HEK293 (cell line): ENCODE measurements around the gene MINDY1.

ENCODE experiments used
- CTCF ChIA-PET: fragments of 350-600 bp; formaldehyde crosslinking; extraction: SDS; loops from one replicate; lab custom pipeline; 2021; ENCODE audit warnings: antibody characterized with exemption; lab: Yijun Ruan, JAX
- POLR2A ChIA-PET: fragments of 300-600 bp; formaldehyde crosslinking; extraction: SDS; loops from one replicate; lab custom pipeline; 2020; ENCODE audit warnings: antibody characterized with exemption, inconsistent platforms; lab: Yijun Ruan, JAX
- H3K27ac ChIP-seq: fragments of 200-500 bp; sonication (Bioruptor generic); 2 replicates; pipeline ENCODE4 v1.5.1; 2014; ENCODE audit warnings: low read depth, low read length, control low read depth, inconsistent platforms; ENCODE audit errors: extremely low read depth
- H3K36me3 ChIP-seq, 2 experiments: fragments of 200-500 bp in 1 of 2; sonication (Bioruptor generic) in 1 of 2; 1 replicate in 1 of 2; 2 replicates in 1 of 2; pipeline ENCODE4 v1.5.1; 2014 to 2017; ENCODE audit warnings: inconsistent platforms in 2 of 2, low read length in 2 of 2; ENCODE audit not compliant: control insufficient read depth in 2 of 2, insufficient read depth in 1 of 2
- H3K4me1 ChIP-seq: fragments of 200-500 bp; sonication (Bioruptor generic); 2 replicates; pipeline ENCODE4 v1.5.1; 2014; ENCODE audit warnings: mild to moderate bottlenecking, low read length, inconsistent platforms; ENCODE audit not compliant: control insufficient read depth, insufficient read depth
- H3K4me3 ChIP-seq: 2 replicates; pipeline ENCODE4 v1.5.1; 2011; ENCODE audit warnings: low read depth, mild to moderate bottlenecking, control low read depth, low read length, moderate library complexity
- H3K9me3 ChIP-seq: fragments of 200-500 bp; sonication (Bioruptor generic); 2 replicates; pipeline ENCODE4 v1.5.1; 2014; ENCODE audit warnings: low read depth, low read length, inconsistent platforms; ENCODE audit not compliant: control insufficient read depth, insufficient read depth
- HOXA7 ChIP-seq: sonication (generic); formaldehyde crosslinking; IDR thresholded peaks from 2 replicates; pipeline ENCODE4 v1.8.1; 2022; ENCODE audit warnings: missing genetic modification reagents, borderline replicate concordance
- KLF9 ChIP-seq: fragments of 450-650 bp; formaldehyde crosslinking; IDR thresholded peaks from 2 replicates; pipeline ENCODE4 v1.5.1; 2016; ENCODE audit warnings: missing biosample characterization, missing genetic modification characterization, low read depth
- OSR2 ChIP-seq: fragments of 450-650 bp; formaldehyde crosslinking; IDR thresholded peaks from 2 replicates; pipeline ENCODE4 v1.5.1; 2016; ENCODE audit warnings: missing biosample characterization, missing genetic modification characterization
- ZEB2 ChIP-seq: fragments of 450-650 bp; formaldehyde crosslinking; IDR thresholded peaks from 2 replicates; pipeline ENCODE4 v1.5.1; 2016; ENCODE audit warnings: missing biosample characterization, missing genetic modification characterization
- ZFHX2 ChIP-seq: fragments of 450-650 bp; formaldehyde crosslinking; conservative IDR thresholded peaks from 2 replicates; pipeline ENCODE4 v1.5.1; 2016; ENCODE audit warnings: missing biosample characterization, missing genetic modification characterization
- ZFP3 ChIP-seq: fragments of 450-650 bp; formaldehyde crosslinking; IDR thresholded peaks from 2 replicates; pipeline ENCODE4 v1.5.1; 2016; ENCODE audit warnings: low read depth, missing biosample characterization, missing genetic modification characterization
- ZFP37 ChIP-seq: fragments of 450-650 bp; formaldehyde crosslinking; IDR thresholded peaks from 2 replicates; pipeline ENCODE4 v1.5.1; 2016; ENCODE audit warnings: missing biosample characterization, missing genetic modification characterization
- ZNF157 ChIP-seq: fragments of 450-650 bp; formaldehyde crosslinking; IDR thresholded peaks from 2 replicates; pipeline ENCODE4 v1.5.1; 2016; ENCODE audit warnings: missing biosample characterization, missing genetic modification characterization
- ZNF214 ChIP-seq: fragments of 450-650 bp; formaldehyde crosslinking; IDR thresholded peaks from 2 replicates; pipeline ENCODE4 v1.5.1; 2017; ENCODE audit warnings: missing biosample characterization, mild to moderate bottlenecking, missing genetic modification characterization, borderline replicate concordance
- ZNF341 ChIP-seq: fragments of 450-650 bp; formaldehyde crosslinking; IDR thresholded peaks from 2 replicates; pipeline ENCODE4; 2016; ENCODE audit warnings: low read depth, missing biosample characterization, missing genetic modification characterization
- ZNF37A ChIP-seq: fragments of 450-650 bp; IDR thresholded peaks from 2 replicates; pipeline ENCODE4 v1.5.1; 2018; ENCODE audit warnings: missing biosample characterization, missing genetic modification characterization
- ZNF629 ChIP-seq: fragments of 450-650 bp; formaldehyde crosslinking; IDR thresholded peaks from 2 replicates; pipeline ENCODE4 v1.5.1; 2017; ENCODE audit warnings: missing biosample characterization, missing genetic modification characterization
- ZNF654 ChIP-seq: fragments of 450-650 bp; formaldehyde crosslinking; IDR thresholded peaks from 2 replicates; pipeline ENCODE4 v1.5.1; 2016; ENCODE audit warnings: low read depth, missing biosample characterization, missing genetic modification characterization
- ZNF664 ChIP-seq: fragments of 450-650 bp; formaldehyde crosslinking; IDR thresholded peaks from 2 replicates; pipeline ENCODE4 v1.5.1; 2016; ENCODE audit warnings: missing biosample characterization, missing genetic modification characterization
- ZNF76 ChIP-seq: fragments of 450-650 bp; formaldehyde crosslinking; IDR thresholded peaks from 2 replicates; pipeline ENCODE4; 2016; ENCODE audit warnings: low read depth, missing biosample characterization, missing genetic modification characterization, borderline replicate concordance
- TF ChIP-seq, protein P1 (sequence below): fragments of 450-650 bp; formaldehyde crosslinking; IDR thresholded peaks from 2 replicates; pipeline ENCODE4 v1.5.1; 2016; ENCODE audit warnings: missing biosample characterization, missing genetic modification characterization
- TF ChIP-seq, protein P2 (sequence below): fragments of 450-650 bp; formaldehyde crosslinking; IDR thresholded peaks from 2 replicates; pipeline ENCODE4 v1.5.1; 2016; ENCODE audit warnings: missing biosample characterization, missing genetic modification characterization
- TF ChIP-seq, protein P3 (sequence below): fragments of 450-650 bp; formaldehyde crosslinking; IDR thresholded peaks from 2 replicates; pipeline ENCODE4 v1.5.1; 2016; ENCODE audit warnings: missing biosample characterization, missing genetic modification characterization
- TF ChIP-seq, protein P4 (sequence below): fragments of 450-650 bp; formaldehyde crosslinking; IDR thresholded peaks from 2 replicates; pipeline ENCODE4 v1.5.1; 2016; ENCODE audit warnings: missing biosample characterization, missing genetic modification characterization
- TF ChIP-seq, protein P5 (sequence below): fragments of 450-650 bp; IDR thresholded peaks from 2 replicates; pipeline ENCODE4 v1.5.1; 2018; ENCODE audit warnings: missing biosample characterization, missing genetic modification characterization

Gene MINDY1

DNA sequence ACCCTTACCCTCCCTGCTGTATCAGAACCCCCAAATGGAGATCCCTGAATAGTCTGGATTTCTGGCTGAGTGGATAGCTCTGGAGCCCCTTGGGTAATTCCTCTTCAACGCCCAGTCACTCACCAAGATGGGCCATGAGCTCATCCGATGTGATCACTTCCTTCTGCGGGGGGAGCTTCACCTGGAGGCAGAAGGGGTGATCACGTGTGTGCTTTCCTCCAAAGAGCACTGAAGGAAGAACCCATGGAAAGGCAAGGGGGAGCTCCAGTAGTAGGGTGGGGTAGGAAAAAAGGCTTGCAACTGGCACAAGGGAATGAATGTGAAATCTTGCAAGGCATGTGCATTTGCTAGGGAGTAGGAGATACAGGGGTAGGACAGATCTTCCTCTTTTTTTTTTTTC, 5.1 kb downstream of the MINDY1 start (continued):
- TF ChIP-seq, protein P1, sequence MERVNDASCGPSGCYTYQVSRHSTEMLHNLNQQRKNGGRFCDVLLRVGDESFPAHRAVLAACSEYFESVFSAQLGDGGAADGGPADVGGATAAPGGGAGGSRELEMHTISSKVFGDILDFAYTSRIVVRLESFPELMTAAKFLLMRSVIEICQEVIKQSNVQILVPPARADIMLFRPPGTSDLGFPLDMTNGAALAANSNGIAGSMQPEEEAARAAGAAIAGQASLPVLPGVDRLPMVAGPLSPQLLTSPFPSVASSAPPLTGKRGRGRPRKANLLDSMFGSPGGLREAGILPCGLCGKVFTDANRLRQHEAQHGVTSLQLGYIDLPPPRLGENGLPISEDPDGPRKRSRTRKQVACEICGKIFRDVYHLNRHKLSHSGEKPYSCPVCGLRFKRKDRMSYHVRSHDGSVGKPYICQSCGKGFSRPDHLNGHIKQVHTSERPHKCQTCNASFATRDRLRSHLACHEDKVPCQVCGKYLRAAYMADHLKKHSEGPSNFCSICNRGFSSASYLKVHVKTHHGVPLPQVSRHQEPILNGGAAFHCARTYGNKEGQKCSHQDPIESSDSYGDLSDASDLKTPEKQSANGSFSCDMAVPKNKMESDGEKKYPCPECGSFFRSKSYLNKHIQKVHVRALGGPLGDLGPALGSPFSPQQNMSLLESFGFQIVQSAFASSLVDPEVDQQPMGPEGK (tag by site-specific recombination) = peak; percentile 41; the same call in 1 of the 2 replicates
- peak; percentile 79 for TF ChIP-seq ZNF629 (tag by site-specific recombination)
- no peak for TF ChIP-seq ZNF341
- TF ChIP-seq, protein P2, sequence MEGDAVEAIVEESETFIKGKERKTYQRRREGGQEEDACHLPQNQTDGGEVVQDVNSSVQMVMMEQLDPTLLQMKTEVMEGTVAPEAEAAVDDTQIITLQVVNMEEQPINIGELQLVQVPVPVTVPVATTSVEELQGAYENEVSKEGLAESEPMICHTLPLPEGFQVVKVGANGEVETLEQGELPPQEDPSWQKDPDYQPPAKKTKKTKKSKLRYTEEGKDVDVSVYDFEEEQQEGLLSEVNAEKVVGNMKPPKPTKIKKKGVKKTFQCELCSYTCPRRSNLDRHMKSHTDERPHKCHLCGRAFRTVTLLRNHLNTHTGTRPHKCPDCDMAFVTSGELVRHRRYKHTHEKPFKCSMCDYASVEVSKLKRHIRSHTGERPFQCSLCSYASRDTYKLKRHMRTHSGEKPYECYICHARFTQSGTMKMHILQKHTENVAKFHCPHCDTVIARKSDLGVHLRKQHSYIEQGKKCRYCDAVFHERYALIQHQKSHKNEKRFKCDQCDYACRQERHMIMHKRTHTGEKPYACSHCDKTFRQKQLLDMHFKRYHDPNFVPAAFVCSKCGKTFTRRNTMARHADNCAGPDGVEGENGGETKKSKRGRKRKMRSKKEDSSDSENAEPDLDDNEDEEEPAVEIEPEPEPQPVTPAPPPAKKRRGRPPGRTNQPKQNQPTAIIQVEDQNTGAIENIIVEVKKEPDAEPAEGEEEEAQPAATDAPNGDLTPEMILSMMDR = no peak
- TF ChIP-seq, protein P3, sequence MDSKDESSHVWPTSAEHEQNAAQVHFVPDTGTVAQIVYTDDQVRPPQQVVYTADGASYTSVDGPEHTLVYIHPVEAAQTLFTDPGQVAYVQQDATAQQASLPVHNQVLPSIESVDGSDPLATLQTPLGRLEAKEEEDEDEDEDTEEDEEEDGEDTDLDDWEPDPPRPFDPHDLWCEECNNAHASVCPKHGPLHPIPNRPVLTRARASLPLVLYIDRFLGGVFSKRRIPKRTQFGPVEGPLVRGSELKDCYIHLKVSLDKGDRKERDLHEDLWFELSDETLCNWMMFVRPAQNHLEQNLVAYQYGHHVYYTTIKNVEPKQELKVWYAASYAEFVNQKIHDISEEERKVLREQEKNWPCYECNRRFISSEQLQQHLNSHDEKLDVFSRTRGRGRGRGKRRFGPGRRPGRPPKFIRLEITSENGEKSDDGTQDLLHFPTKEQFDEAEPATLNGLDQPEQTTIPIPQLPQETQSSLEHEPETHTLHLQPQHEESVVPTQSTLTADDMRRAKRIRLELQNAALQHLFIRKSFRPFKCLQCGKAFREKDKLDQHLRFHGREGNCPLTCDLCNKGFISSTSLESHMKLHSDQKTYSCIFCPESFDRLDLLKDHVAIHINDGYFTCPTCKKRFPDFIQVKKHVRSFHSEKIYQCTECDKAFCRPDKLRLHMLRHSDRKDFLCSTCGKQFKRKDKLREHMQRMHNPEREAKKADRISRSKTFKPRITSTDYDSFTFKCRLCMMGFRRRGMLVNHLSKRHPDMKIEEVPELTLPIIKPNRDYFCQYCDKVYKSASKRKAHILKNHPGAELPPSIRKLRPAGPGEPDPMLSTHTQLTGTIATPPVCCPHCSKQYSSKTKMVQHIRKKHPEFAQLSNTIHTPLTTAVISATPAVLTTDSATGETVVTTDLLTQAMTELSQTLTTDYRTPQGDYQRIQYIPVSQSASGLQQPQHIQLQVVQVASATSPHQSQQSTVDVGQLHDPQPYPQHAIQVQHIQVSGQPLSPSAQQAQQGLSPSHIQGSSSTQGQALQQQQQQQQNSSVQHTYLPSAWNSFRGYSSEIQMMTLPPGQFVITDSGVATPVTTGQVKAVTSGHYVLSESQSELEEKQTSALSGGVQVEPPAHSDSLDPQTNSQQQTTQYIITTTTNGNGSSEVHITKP (tag by site-specific recombination) = peak; percentile 97
- TF ChIP-seq HOXA7 = no peak
- TF ChIP-seq ZNF214 (tag by site-specific recombination) = no peak
- no peak for TF ChIP-seq ZNF654 (tag by site-specific recombination)
- TF ChIP-seq, all 188 proteins: peak for 5

DNA sequence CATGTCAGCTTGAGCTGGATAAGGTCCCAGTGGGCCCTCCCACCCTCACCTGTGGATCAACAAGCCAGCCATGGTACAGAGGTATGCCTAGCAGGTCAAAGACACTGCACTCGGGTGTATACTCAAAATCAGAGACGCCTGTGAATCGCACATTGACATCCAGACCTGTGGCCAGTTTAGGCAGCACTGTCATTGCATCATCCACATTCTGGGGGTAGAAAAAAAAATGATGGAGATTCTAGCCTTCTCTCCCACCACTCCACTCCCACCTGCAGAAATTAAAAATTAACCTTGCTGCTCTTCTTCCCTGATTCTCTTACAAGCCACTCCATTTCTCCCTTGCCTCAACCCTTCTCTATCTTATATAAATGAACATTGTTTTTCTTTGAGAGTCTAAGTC, 6.3 kb downstream of the MINDY1 start:
- peaks cover 0 to 60% of the 10 kb centered on the region in 2 experiments; a peak in 1 of 3 replicates for H3K36me3 ChIP-seq
- POLR2A ChIA-PET = interaction anchor here (1.3 kb wide), 1 partner anchor 371 kb away, joined by 5 read pairs; the partner anchor contains the start of gene ENSA
- TF ChIP-seq ZFHX2 (tag by site-specific recombination) (peak; percentile 17; the same call in 1 of the 2 replicates), ZNF157 (tag by site-specific recombination) (no peak)
- H3K4me3 ChIP-seq = no peak overlapping the region
- CTCF ChIA-PET = interaction anchor here (0.6 to 3.9 kb wide), 3 partner anchors 20 to 142 kb away, joined by 3 to 31 read pairs (median 4); partner anchors contain the start of gene ANXA9
- no peaks in the 10 kb centered on the region for H3K4me1 ChIP-seq
- no peak overlapping the region for H3K27ac ChIP-seq
- no peaks in the 10 kb centered on the region for H3K9me3 ChIP-seq

DNA sequence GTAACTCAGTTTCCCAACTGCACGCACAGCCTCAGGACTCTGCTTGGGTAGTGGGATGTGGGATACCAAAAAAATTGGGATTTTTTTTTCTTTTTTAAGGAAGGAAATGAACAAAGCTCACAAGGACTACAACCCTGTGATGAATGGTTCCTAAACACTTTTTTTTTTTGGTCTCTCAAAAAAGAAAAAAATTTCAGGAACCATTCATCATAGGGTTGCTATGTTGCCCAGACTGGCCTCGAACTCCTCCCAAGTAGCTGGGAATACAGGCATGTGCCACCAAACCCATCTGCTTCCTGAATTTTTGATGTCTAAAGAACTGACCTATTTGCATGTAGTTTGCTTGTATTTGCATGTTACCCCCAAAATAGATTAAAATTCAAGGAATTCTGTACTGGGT, 6.8 kb downstream of the MINDY1 start:
- Histone ChIP-seq H3K9me3 (no peaks in the 10 kb centered on the region), H3K36me3 (peaks cover 0 to 64% of the 10 kb centered on the region in 2 experiments; a peak in 1 of 3 replicates), H3K4me1 (no peaks in the 10 kb centered on the region), H3K27ac (no peak overlapping the region), H3K4me3 (no peak overlapping the region)
- ChIA-PET CTCF (interaction anchor here (0.6 to 3.9 kb wide), 2 partner anchors 19 to 337 kb away, joined by 4 to 31 read pairs; partner anchors contain the start of gene ANXA9), POLR2A (interaction anchor here (1.3 kb wide), 1 partner anchor 370 kb away, joined by 5 read pairs; the partner anchor contains the start of gene ENSA)
- no peak for TF ChIP-seq OSR2 (tag by site-specific recombination)
- no peak for TF ChIP-seq ZFP3 (tag by site-specific recombination)
- TF ChIP-seq ZNF664 (tag by site-specific recombination) = no peak
- TF ChIP-seq, protein P4, sequence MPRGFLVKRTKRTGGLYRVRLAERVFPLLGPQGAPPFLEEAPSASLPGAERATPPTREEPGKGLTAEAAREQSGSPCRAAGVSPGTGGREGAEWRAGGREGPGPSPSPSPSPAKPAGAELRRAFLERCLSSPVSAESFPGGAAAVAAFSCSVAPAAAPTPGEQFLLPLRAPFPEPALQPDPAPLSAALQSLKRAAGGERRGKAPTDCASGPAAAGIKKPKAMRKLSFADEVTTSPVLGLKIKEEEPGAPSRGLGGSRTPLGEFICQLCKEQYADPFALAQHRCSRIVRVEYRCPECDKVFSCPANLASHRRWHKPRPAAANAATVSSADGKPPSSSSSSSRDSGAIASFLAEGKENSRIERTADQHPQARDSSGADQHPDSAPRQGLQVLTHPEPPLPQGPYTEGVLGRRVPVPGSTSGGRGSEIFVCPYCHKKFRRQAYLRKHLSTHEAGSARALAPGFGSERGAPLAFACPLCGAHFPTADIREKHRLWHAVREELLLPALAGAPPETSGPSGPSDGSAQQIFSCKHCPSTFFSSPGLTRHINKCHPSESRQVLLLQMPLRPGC = no peak
- TF ChIP-seq, protein P5, sequence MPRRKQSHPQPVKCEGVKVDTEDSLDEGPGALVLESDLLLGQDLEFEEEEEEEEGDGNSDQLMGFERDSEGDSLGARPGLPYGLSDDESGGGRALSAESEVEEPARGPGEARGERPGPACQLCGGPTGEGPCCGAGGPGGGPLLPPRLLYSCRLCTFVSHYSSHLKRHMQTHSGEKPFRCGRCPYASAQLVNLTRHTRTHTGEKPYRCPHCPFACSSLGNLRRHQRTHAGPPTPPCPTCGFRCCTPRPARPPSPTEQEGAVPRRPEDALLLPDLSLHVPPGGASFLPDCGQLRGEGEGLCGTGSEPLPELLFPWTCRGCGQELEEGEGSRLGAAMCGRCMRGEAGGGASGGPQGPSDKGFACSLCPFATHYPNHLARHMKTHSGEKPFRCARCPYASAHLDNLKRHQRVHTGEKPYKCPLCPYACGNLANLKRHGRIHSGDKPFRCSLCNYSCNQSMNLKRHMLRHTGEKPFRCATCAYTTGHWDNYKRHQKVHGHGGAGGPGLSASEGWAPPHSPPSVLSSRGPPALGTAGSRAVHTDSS = no peak
- TF ChIP-seq ZFP37 = no peak
- TF ChIP-seq ZEB2 (tag by site-specific recombination) = no peak
- no peak for TF ChIP-seq ZNF76 (tag by site-specific recombination)
- TF ChIP-seq ZNF37A (tag by site-specific recombination) = no peak
- TF ChIP-seq, protein P1 (tag by site-specific recombination) = no peak
- no peak for TF ChIP-seq KLF9 (tag by site-specific recombination)
